CD4-positive, alpha-beta T cell treated with Interleukin-10 for 1 hour (primary cell): Measurements from ENCODE around the gene RBM8A.

ENCODE experiments used
- DNase-seq: peaks from one replicate; pipeline ENCODE4 v3.0.0-alpha.2; 2020

Gene RBM8A

DNA sequence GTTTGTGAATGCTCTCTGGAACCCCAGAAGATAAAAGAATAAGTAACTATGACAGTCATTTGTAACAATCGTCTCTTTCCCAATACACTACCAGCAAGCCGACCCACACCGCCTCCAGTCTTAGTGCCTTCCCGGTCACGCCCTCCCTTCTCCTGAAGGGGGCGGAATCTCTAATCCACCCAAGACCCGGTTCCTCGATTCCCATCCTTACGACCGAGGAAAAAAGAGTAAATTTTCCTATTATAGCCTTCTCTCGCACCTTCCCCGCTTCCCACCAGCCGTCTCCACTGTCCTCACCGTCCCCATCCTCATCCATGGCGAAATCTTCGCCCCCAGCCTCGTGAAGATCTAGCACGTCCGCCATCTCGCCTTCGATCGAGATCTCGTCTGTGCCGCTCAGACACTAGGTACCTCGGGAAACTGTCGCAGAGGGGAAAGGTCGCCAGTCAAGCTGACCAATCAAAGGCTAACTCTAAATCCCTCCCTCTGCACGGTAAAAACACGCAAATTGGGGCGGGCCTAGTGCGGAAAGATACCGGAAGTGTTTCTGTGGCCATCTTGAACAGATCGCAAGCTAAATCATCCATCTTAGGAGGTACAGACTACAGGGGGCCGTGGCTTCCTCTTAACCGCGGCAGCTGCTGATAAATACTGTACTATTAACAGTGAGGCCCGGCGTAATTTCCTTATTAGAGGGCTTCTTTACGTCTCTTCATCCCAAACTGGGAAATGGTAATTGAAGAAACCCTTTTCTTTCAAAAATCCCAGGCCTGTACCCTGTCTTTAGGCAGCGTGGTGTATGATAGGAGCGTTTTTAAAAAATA, at the start of gene RBM8A:
RBM8A (minus strand) TSS at position 422 of the 824 bp plus-strand sequence; CDS start at position 364, 58 bp downstream.
- peak; percentile 98 for DNase-seq

DNA sequence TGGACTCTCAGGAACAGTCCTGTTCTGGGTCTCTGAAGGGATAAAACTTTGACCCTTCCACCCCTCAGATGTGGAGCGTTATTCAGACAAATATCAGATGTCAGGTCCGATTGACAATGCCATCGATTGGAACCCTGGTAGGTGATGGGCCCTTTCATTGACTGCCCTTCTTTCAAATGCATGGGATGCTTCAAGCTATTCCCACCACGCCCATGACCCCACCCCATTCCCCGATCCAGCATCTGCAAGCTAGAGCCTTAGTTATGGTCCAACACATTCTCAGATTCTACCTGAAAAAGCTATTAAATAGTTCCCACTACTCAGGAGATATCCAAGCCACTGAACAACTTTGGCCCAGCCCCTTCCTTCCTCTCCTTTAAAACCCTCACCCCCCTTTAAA, 49.7 kb upstream of the RBM8A start:
- DNase-seq = no peak

DNA sequence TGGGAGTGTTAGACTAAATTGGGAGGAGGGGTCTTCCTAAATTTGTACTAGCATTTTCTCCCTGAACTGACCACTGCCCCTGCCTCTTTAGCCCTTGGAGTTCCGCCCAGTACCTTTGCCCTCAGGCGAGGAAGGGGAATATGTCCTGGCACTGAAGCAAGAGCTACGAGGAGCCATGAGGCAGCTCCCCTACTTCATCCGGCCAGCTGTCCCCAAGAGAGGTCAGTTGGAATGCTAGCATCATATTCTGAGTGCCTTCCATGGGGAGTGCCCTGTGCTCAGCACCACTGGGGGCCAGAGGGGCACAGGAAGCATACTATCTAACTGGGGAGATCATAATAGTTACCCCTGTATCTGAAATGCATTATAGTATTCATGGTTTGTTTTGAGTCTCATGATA, 47.9 kb upstream of the RBM8A start:
- no peak for DNase-seq

DNA sequence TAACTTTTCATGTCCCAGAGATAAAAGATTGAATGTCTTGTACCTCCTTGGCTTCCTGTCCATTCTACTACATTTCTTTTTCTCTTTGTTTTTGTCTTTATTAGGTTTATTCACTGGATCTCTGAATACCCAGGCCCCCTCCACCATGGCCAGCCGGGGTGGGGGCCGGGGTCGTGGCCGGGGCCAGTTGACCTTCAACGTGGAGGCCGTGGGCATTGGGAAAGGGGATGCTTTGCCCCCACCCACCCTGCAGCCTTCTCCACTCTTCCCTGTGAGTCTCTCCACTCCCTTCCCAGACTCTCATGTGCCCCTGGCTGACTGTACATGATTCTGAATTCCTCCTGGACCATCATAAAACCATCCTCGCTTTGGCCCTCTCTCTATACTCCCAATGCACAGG, 47.4 kb upstream of the RBM8A start:
- DNase-seq = no peak

DNA sequence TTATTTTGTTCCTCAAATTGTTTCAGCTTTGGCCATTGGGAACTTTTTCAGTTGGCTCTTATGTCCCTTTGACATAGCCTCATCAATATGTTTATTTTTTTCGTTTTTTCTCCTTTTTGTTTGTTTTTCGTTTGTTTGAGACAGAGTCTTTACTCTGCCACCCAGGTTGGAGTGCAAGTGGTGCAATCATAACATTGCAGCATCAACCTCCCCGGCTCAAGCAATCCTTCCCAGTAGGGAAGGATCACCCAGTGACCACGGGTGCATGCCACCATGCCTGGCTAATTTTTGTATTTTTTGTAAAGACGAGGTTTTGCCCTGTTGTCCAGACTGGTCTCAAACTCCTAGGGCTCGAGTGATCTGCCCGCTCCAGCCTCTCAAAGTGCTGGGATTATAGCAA, 45.3 kb upstream of the RBM8A start:
- no peak for DNase-seq

DNA sequence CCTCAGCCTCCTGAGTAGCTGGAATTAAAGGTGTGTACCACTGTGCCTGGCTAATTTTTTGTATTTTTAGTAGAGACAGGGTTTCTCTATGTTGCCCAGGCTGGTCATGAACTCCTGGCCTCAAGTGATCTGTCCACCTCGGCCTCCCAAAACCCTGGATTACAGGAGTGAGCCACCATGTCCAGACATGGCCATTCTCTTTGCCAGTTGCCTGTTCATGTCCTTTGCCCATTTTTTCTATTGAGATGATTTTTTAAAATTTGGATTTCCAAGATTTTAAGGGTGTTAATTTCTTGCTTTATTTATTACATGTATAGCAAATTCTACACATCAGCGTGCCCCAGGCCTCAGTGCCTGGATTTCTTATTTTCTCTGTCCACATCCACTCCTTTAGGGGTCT, 40.0 kb upstream of the RBM8A start:
- DNase-seq = no peak

DNA sequence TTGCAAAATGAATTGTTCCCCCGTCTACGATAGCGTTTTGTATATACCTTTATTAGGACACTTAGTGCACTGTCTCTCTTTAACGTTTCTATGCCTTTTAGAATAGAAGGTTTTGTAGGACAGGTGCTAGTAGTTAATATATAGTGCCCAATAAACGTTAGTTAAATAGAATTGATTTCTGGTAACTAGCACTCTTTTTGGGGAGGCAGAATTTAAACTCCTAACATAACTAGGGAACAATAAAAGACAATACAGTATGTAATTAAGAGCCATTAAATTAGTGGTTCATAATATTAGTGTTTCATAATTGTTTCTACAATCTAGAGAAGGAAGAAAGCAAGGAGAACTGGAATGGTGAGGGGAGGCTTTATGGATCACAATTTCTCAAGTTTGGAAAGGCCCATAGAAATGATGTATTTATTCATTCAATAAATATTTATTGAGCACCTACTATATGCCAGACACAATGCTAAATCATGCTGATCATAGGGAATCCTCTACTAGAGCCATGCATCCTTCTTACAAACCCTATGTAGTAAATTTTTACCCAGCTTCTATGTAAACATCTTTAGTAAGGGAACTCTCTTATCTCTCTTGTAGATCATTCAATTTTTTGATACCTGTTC, 37.9 kb upstream of the RBM8A start:
- no peak for DNase-seq

DNA sequence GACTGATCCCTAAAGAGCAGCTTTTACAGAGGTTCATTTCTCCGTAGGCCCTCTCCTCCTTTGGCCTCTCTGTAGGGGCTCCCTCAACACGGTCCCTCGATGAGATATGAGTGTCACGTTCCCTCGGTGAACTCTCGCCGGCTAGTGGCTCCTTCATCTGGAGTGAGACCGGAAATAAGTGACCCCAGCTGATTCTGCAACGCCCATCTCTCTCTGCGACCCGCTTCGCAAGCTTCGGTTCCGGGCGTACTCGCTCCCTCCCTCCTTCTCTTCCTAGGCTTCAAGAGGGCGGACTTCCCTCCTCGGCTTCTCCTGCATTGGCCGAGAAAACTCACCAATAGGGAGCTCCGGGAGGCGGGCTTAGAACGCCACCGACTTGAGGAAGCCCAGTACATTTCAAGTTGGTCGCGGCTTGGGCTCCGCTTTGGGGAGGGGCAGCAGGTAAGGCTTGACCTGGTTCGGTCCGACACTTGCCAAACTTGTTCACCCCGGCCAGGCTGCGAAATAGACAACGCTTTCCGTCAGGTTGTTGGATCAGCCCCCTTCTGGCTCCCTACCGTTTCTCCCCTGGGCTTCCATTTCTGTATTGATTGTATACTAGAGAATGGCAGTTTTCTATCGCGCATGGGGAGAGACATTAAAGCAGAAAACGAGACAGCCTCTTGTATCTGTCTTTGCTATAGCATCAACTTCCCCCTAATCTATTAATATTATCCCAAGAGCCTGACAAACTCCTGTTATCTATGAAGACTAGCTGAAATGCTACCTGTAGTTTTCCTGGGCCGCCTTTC, 37.2 kb upstream of the RBM8A start, which contains the start of the genes ANKRD34A and POLR3GL:
ANKRD34A (minus strand) TSS at position 248 of the 791 bp plus-strand sequence. CDS start 2,816 bp downstream, outside the sequence.
POLR3GL (plus strand) TSS at position 363 of the 791 bp plus-strand sequence. CDS start 10,176 bp downstream, outside the sequence.
- peak; percentile 94 for DNase-seq

DNA sequence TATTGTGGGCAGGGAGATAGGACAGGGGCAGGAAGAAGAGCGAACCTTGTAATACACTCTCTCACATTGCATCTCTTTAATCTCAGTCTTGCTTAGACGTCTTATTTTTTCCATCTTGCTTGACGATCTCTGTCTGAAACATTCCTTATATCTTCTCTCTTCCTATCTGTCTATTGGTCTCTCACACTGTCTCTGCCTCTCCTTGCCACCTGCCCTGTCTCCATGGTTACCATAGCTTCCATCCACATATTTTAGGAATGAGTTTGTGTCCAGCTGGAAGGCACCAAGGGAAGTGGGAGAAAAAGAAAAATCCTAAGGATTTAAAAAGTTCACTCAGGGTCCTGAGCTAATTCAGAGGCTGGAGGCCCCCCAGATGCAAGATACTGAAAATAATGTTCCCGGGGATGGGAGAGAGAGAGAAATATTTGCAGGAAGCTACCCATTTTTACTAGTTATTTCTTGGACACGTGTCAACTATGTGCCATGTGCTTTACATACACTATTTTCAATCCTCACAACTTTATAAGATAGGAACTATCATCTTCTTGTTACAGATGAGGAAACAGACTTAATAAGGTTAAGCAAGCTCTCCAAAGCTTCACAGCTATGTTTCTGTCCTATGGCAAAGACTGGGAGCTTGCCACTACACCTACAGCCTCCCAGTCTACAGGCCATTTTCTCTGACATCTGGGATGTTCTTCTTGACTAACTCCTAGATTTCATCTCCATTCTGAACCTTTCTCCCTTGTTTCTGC, 36.2 kb upstream of the RBM8A start:
- DNase-seq = no peak

DNA sequence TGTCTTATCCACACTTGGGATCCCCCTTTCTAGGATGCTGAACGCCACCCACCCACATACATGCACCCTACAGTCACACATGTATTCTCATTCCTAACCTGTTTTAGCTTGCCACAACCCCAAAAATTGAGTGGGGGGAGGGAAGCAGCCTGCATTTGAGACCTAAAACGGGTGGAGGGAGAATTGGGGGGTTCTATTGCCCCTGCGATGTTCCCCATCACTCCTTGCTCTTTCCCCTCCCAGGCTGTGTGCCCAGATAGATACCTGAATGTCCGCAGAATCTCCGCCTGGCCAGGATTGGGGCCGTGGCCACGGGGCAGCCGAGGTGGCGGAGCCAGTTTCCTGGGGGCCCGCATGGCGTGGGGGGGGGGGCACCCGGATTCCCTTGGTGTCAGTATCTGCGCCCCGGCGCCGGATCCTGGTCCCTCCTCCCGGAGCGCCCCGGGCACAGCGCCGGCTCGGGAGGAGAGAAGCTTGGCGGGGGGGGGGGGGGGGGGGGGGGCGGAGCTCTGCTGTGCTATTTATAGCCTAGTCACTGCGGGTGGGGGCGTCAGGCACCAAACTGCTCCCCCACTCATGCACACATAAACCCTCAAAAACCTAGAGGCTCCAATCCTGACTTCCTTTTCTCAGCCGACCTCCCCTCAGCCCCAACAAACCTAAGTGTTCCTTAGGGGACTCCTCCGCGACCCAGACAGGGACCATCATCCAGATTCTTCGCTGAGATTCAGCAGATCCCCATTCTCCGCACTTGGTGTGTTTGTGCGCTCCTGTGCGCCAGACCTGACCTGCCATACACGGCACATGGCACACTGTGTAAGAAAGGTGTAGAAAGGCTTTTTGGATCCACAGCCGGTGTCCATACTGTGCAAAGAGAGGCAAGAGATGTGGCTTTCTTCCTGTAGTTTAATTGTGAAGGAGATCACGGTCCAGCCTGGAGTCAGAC, 35.1 kb upstream of the RBM8A start:
- DNase-seq = peak; percentile 51

DNA sequence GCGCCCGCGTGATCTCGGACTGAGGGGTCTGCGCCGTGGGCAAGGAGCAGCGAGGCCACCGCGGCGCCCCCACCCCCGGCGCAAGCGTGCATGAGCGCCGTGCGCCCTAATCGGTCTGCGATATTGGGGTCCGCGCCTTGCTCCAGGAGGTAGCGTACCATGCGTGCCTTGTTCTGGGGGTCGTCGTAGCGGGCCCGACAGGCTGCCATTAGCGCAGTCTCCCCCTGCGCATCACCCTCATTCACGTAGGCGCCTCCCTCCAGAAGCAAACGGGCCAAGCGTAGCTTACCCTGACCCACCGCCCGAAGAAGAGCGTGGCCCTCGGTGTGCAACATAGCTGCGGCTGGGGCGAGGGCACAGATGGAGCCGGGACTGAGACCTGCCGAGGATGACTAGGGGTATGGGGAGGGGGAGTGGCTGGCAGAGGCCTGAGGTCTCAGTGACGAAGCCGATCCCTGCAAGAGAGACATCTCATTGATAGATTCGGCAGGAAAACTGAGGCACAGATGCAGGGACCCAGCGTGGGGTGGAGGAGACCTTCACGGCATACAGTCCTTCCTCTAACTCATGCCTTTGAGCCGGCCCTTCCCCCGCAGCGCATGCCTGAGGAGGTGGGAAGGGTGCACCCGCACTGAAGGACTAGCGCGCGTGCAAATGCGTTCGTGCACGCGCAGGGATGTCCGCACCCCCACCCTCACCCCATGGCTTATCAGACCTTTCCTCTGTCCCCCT, 34.3 kb upstream of the RBM8A start:
- peak; percentile 44 for DNase-seq

DNA sequence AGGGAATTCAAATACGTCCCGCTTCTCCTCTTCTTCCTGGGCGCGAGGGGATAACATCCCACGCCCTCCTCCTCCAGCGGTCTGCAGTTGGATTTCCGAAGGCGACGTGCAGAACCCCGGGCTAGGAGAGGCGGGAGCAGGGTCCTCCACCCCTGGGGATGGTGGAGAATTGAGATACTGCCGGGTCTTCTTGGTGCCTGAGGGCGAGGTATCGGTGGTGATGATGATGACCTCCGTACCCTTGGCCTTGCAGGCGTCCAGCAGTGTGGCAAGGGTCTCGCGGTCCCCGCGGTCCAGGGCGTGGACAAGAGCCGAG, 33.8 kb upstream of the RBM8A start:
- DNase-seq = no peak

DNA sequence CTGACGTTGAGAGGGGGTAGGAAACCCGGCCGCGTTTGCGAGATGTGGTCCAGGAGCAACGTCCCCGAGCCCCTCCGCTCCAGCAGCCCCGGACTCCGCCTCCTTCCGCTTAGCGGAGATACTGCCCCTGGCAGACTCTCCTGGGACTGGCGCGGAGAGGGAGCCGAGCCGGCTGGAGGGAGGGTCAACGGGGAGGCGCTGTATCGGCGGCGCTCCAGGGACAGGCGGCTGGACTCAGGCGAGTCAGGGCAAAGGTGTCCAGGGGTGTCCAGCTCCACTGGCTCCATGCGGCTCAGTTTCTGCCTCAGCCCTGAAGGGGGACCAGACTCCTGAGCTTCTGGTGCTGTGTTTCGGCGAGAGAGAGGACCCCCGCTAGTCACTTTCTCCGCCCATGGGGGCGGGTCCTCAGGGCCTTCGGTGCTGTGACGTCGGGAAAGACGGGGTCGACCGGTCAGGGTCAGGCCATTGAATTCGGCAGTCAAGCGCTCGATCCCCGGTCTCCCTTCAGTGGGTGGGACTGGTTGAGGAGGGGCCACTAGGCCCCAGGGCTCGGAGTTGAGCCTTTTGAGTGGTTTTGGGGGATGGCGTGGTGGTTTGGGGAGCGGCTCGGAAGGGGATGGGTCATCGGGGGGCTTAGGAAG, 33.3 kb upstream of the RBM8A start:
- peak; percentile 55 for DNase-seq

DNA sequence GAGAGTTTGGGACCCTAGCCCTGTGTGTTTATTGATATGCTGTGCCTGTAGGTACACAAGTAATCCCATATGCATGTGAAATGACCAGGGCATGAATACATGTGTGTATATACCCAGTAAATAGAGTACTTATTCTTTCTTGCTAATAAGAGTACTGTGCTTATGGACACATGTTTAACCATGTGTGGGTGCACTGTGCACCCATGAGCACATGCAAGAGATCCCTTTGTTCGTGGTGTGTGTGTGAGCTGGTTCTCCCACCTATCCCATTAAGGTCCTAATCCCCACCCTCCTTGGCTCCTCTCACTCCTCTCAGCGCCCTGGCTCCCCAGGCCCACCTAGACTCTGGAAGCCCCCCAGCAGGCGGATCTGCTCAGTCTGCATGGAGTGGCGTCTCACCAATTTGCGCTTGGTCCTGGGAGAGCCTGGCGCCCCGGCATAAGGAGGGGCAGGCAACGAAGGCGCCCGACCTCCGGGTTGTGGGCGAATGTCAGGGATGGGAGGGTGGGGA, 32.7 kb upstream of the RBM8A start:
- no peak for DNase-seq

DNA sequence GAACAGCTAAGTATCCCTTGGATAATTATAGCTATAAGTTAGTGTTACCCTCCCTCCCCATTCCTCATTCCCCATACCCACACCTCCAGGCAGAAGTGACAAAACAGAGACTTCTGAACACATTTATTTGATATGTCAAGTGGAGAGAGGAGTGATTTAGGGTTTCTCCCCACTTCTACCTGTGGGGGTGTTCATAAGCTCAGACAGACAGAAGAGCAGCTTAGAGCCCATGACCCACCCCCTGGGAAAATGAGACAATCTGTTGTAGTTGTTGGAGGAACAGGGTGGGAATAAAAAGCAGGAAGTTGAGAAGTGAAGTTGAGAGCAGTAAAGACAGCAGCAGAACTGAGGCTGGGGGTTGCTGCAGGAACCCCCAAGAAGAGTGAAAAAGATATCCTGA, 32.0 kb upstream of the RBM8A start:
- no peak for DNase-seq

DNA sequence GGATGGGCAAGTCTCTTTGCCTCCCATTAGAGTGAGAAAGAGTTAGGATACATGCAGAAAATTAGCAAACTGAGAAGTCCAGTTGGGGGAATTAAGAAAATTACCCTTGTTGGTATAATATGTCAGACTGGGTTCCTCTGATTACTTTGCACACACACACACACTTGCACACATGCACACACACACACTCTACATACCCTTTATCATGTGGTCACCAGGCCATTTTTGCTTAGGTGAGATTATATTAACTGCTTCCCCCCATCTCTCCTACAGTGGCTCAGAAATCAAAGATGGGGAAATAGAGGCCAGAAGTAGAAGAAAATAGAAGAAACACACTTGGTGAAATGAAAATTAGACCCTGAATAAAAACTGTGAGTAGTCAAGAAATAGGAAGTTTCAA, 31.4 kb upstream of the RBM8A start:
- no peak for DNase-seq

DNA sequence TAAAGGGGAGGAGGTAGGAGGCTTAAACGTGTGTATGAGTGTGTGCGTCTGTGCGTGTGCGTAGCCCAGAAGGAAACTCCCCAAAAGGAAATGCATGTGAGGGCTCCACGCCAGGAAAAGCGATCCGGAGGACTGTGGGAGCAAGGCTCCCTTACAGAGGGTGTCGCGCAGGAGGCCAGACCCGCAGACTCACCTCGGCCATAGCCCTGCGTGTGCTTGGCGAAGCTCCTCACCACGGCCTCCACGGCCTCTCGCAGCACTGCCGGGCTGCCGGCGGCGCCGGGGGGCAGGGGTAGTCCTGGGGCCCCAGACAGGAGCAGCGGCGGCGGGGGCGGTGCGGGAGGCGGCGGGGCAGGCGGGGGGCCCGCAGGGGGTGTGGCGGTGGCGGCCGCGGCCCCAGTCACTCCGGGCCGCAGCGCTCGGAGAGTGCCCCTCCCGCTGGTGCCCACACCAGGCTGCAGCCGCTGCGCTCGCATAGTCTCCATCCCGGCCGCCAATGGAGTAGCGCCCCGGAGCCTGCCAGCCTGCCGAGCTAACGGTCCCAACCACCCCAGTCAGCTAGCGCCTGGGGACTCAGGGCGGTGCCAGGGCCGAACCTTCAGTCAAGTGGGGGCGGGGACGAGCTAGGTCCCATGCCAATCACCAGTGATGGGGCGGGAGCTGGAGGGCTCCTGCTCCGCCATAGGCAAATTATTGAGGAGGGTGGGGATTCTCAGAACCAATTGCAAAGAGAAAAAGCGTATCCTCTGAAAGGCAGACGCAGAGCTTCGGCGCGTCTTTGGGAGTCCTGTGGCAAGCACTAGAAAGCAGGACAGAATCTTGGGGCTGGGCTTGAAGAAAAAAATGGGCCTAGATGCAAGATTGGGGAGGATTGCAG, 30.4 kb upstream of the RBM8A start, which contains the start of gene LIX1L:
LIX1L (minus strand) TSS at position 575 of the 877 bp plus-strand sequence; CDS start at position 485, 90 bp downstream.
- peak; percentile 95 for DNase-seq

DNA sequence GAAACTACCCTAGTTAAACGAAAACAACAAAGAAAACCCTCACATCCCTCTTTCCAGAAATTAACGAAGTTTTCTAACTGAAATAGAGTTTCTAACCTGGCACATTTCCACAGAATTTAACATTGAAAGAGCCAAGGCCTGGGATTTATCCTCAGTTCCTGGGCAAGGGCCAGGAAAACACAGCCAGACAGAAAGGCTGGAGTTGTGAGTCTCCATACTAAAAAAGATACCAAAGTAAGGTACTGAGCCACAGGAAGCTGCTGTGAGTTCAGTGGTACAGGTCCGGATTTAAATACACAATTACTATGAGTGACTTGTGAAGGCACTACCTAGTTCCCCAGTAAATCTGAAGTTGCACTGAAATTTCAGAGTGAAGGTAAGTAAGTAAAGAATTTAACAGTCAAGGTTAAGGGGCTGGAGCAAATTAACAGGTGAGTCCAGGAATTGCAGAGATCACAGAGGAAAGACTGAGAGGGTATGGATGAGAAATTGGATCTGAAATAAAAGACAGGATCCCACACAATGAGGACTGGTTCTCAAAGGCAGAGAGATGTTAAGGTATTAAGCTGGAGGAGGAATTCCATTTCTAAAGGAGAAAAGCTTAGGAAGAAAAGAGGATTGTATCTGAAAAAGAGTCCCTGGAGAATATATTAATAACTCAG, 29.6 kb upstream of the RBM8A start:
- no peak for DNase-seq
